ENCODE measurements around the gene SEMA4A. TPM values are rescaled to one million over a fixed set of nuclear protein-coding genes. Genes with fewer than 3 reads are reported as not detected.

Gene SEMA4A
- total and polyA plus RNA-seq, 7 donors, result 0.77 to 3.4 (median 1.8) TPM

DNA sequence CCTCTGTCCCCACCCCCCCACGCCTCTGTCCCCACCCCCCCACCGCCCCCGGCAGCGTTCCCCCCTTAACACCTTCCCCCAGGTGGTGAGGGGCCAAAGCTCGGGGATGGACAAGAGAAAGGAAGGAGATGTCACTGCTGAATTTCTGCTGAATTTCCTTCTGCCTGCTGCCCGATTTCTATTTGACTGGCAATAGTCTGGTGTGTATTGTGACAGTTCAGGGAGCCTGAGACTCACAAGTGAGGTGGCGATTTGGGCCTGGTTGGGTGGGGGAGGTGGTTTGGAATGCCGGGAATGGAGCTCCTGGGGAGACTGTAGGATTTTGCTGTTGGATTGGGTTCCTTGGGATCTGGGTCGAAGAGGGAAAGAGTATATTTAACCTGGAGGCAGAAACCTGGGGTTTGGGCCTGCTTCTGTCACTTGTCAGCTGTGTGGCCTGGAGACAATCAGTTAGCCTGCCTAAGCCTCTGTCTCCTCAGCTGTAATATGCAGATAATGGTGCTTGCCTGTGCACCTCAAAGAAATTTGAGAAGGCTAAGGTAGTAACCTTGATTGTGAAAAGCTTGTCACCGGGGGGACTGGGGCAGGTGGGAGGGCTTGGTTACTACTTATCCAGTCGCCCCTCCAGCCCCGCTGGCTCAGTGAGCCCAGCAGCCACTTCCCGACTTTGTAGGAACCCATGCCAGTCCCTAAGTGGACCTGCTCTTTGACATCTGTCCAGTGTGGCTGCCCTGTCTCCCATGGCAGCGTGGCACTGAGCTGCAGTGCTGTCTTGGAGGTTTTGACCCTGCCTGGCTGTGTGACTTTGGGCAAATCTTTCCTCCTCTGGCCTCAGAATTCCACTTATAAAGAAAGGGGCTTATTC lies 46.5 kb upstream of the SEMA4A start:
- H3K27me3 ChIP-seq (ENCODE audit: insufficient read depth in 3 of 3, low read length in 2 of 3), result no peaks in the 10 kb centered on the region
- H3K4me1 ChIP-seq, result peaks cover 57% of the 10 kb centered on the region
- DNase-seq (no peak), ATAC-seq (peak; percentile 15 to 52 (median 38))
- WGBS, 3 donors, result 17 to 44% (median 17%) methylated on average over 10 to 14 of the region's 14 CpGs
- peak overlapping the region; percentile 98 for H3K27ac ChIP-seq
- H3K4me3 ChIP-seq, result peak overlapping the region; percentile 71
- no peaks in the 10 kb centered on the region for H3K36me3 ChIP-seq (ENCODE audit: insufficient read depth in 1 of 2, low read depth in 1 of 2)
- H3K9me3 ChIP-seq, result no peaks in the 10 kb centered on the region
- intact Hi-C loops (cut with DNase I), result no loop called here
- no peak for TF ChIP-seq CTCF (IDR thresholded peaks at IDR 0.05)

DNA sequence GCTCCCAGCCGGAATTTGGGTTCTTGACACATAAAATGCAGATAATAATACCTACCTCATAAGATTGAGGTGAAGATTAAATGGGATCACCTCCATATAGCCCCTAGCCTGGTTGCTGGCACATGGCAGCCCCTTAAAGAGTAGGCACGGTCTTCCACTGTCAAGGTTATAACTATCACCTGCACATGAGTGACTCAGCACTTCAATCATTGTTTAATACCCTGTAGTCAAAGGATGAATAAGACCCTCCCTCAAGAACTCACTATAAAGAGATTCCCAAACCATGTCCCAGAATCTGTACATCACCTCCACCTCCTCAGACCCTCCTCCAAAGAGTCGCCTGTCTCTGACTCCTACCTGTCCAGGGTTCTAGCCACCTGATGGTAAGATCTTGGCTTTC lies 45.3 kb upstream of the SEMA4A start:
- Histone ChIP-seq H3K36me3 (ENCODE audit: insufficient read depth in 1 of 2, low read depth in 1 of 2) (no peaks in the 10 kb centered on the region), H3K27ac (peak overlapping the region; percentile 98), H3K4me3 (peak overlapping the region; percentile 71), H3K9me3 (no peaks in the 10 kb centered on the region), H3K4me1 (peaks cover 61% of the 10 kb centered on the region), H3K27me3 (ENCODE audit: insufficient read depth in 3 of 3, low read length in 2 of 3) (no peaks in the 10 kb centered on the region)
- TF ChIP-seq CTCF (IDR thresholded peaks at IDR 0.05), result no peak
- DNase-seq (no peak), ATAC-seq (no peak)
- intact Hi-C loops (cut with DNase I), result no loop called here
- WGBS, 3 donors, result 77 to 83% (median 79%) methylated on average over 3 of the region's 3 CpGs

DNA sequence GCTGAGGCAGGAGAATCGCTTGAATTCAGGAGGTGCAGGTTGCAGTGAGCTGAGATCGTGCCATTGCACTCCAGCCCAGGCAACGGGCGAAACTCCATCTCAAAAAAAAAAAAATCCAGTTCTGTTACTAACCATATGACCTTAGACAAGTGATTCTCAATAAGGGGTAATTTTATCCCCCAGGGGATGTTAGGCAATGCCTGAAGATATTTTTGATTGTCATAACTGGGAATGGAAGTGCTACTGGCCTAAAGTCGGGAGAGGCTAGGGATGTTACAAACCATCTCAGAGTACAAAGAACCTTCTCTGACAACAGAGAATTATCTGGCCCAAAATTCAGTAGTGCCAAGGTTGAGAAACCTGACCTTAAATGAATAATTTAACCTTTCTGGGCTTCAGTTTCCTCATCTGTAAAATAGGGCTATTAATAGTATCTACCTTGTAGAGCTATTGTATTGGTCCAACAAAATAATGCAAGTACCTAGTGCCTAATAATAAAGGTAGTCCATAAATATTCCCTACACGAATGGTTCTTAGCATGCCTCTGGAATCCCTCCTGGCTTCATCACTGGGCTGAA lies 44.6 kb upstream of the SEMA4A start:
- ATAC-seq (peak; percentile 24 to 48 (median 28)), DNase-seq (no peak)
- Histone ChIP-seq H3K9me3 (no peaks in the 10 kb centered on the region), H3K36me3 (ENCODE audit: insufficient read depth in 1 of 2, low read depth in 1 of 2) (no peaks in the 10 kb centered on the region), H3K4me1 (peaks cover 61% of the 10 kb centered on the region), H3K27me3 (ENCODE audit: insufficient read depth in 3 of 3, low read length in 2 of 3) (no peaks in the 10 kb centered on the region), H3K4me3 (peak overlapping the region; percentile 71), H3K27ac (peak overlapping the region; percentile 98)
- WGBS, 3 donors, result 29 to 71% (median 33%) methylated on average over 6 of the region's 6 CpGs
- no peak for TF ChIP-seq CTCF (IDR thresholded peaks at IDR 0.05)
- intact Hi-C loops (cut with DNase I), result no loop called here

- Histone ChIP-seq H3K9me3 (no peaks in the 10 kb centered on the region), H3K27me3 (ENCODE audit: insufficient read depth in 3 of 3, low read length in 2 of 3) (no peaks in the 10 kb centered on the region), H3K4me3 (no peak overlapping the region), H3K36me3 (ENCODE audit: insufficient read depth in 1 of 2, low read depth in 1 of 2) (no peaks in the 10 kb centered on the region), H3K27ac (peak overlapping the region; percentile 7), H3K4me1 (peaks cover 57% of the 10 kb centered on the region)
- WGBS, 3 donors, result 80 to 91% (median 82%) methylated on average over 2 of the region's 2 CpGs
- TF ChIP-seq CTCF (IDR thresholded peaks at IDR 0.05), result no peak
- ATAC-seq, result no peak
- no peak for DNase-seq
- intact Hi-C loops (cut with DNase I), result no loop called here
Observed at GRCh38 chr1:156110252-156110651, 43.1 kb upstream of the SEMA4A start.
